Cardiac fibroblast (primary cell): ENCODE measurements around the gene HIPK2.
A peak's percentile ranks its signal among the peaks of the same experiment; 100 is the strongest.

Experiments used
- DNase-seq, 2 donors: peaks; one replicate each; pipeline versions ENCODE4 v3.0.0 to v3.0.0-alpha.2; 2010; ENCODE audit warnings: low read depth in 2 of 2
- H3K4me3 ChIP-seq, 2 donors: replicated peaks in 1 of 2; 1 replicate in 1 of 2; 2 replicates in 1 of 2; pipeline ENCODE4 v1.5.1; 2011; ENCODE audit warnings: low read depth in 2 of 2, low read length in 2 of 2, mild to moderate bottlenecking in 2 of 2, moderate library complexity in 1 of 2
- CTCF ChIP-seq: IDR thresholded peaks from one replicate; pipeline ENCODE4 v1.5.1; 2011; ENCODE audit warnings: low read depth, mild to moderate bottlenecking, low read length, inconsistent platforms

Gene HIPK2

GRCh38 chr7:139658296-139658695 is 119.5 kb downstream of the HIPK2 start:
- no peak for DNase-seq
- no peak overlapping the region for H3K4me3 ChIP-seq
- no peak for TF ChIP-seq CTCF

- no peak for TF ChIP-seq CTCF
- no peak for DNase-seq
- H3K4me3 ChIP-seq, result no peak overlapping the region
These were observed 120.1 kb downstream of the HIPK2 start for GRCh38 chr7:139657725-139658124.

- TF ChIP-seq CTCF, result no peak
- DNase-seq, result peak in 1 of 2 donors; percentile 70
- no peak overlapping the region for H3K4me3 ChIP-seq
These were observed 121.4 kb downstream of the HIPK2 start for GRCh38 chr7:139656387-139656786.

GRCh38 chr7:139655305-139655704 is 122.5 kb downstream of the HIPK2 start:
- DNase-seq, result no peak

GRCh38 chr7:139654276-139655181 is 123.3 kb downstream of the HIPK2 start:
- DNase-seq, result peak; percentile 30 to 51
- TF ChIP-seq CTCF, result no peak
- H3K4me3 ChIP-seq, result no peak overlapping the region

More at GRCh38 chr7:139655305-139655704, 122.5 kb downstream of the HIPK2 start:
- TF ChIP-seq CTCF, result no peak
- H3K4me3 ChIP-seq, result no peak overlapping the region

GRCh38 chr7:139651914-139652313 is 125.9 kb downstream of the HIPK2 start:
- no peak for TF ChIP-seq CTCF
- no peak overlapping the region for H3K4me3 ChIP-seq
- no peak for DNase-seq
